HG03521 (cell line): ENCODE measurements around the gene HS3ST1.

Source experiments
- ATAC-seq: cut with Tn5 transposase; IDR thresholded peaks from one replicate; pipeline ENCODE4 v1.9.1; 2021; ENCODE audit warnings: mild to moderate bottlenecking, moderate library complexity; ENCODE audit not compliant: unreplicated experiment

The HS3ST1 gene

GRCh38 chr4:11435557-11435956 lies 6.9 kb upstream of the HS3ST1 start:
- ATAC-seq, result no peak

DNA sequence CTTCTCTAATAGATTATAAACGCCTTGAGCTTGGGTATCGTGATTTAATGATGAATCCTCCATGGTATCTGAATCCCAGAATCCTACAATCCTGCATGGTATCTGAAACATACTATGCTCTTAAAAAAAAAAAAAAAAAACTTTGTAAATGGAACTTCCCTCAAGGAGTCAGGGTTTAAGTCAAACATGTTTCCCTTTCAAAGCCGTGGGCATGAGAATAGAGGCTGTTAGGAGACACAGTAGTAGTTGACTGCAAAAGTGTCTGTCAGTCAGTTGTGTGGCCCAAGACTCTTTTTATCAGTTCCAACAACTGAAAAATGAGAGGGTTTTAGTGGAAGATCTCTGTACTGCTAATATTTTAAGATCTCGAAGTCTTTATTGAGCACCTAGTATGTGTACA lies 2.4 kb upstream of the HS3ST1 start:
- ATAC-seq, result no peak

DNA sequence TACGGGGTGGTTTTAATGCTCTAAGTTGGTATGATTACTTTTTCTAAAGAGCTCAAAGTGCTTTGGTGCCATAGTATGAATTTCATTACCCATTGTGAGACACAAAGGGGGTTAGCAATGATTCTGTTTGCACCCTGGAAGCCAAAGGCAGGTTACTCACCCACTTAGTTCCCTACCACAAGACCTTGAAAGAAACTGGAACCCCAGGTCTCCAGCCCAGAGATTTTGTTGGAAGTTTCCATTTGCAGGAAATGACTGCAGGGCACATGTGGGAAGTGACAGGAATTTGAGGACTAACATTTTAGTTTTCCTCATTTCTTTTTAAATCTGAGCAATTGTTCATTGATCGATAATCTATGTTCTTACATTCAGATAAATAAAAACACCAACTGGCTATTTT lies 1.8 kb upstream of the HS3ST1 start:
- ATAC-seq, result no peak

GRCh38 chr4:11429699-11430045 lies 978 bp upstream of the HS3ST1 start:
- ATAC-seq, result no peak

DNA sequence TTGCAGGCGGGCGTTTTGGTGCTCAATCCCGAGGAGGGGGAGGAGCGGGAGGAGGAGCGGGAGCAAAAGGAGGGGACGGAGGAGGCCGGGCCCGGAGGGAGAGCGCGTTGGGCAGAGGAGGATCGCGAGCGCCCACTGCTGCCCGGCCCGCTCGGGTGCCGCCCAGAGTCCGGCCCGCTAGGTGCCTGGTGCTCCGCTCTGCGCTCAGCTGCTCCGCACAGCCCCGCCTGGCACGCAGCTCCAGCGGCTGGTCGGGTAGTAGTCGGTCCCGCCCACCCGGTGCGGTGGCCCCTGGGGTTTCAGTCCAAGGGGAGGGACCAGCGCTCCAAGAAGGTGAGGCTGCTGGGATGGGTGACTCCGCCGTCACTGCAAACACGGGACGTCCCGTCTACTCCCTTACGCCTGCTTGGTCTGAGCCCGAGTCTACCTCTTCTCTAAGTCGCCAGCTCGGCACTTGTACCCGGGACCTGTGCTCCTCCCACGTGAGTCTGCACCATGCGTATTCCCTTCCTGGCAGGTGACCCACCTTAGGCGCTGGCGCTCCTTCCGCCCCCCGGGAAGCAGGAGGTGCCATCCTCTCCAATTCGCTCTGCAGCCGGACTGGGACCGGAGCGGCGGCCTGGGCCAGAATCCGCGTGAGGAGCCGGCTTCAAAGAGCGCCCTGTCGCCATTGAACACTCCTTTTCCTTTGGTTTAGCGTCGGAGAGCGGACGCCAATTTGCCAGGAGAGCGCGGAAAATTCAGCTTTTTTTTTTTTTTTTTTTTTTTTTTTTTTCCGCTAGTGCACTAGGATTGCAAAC lies 405 bp upstream of the HS3ST1 start:
- ATAC-seq, result peak; percentile 69

- no peak for ATAC-seq
These were observed 1.3 kb downstream of the HS3ST1 start for GRCh38 chr4:11427121-11427996.

GRCh38 chr4:11426731-11427120 lies 2.0 kb downstream of the HS3ST1 start:
- ATAC-seq, result no peak

- no peak for ATAC-seq
These were observed 2.7 kb downstream of the HS3ST1 start for GRCh38 chr4:11426003-11426402.

DNA sequence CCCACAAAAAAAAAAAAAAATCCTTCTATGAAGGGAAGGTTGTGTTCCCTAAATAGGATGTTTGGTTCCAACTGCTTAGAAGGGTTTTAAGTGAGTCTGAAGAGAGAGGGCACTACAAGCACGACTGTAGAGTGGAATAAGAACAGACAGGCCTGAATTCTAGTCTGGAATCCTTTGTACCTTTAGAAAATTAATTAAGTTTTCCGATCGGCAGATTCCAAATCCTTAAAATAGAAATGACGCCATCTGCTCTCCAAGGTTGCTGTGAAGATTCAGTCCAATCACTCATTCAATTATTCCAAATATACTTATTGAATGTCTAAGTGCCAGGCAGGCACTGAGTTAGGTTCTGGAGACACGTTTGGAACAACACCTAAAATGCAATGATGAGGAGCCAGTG lies 3.8 kb downstream of the HS3ST1 start:
- no peak for ATAC-seq

GRCh38 chr4:11424000-11424399 lies 4.7 kb downstream of the HS3ST1 start:
- no peak for ATAC-seq

- no peak for ATAC-seq
These were observed 5.2 kb downstream of the HS3ST1 start for GRCh38 chr4:11423465-11423864.

GRCh38 chr4:11421116-11421515 lies 7.6 kb downstream of the HS3ST1 start:
- no peak for ATAC-seq

DNA sequence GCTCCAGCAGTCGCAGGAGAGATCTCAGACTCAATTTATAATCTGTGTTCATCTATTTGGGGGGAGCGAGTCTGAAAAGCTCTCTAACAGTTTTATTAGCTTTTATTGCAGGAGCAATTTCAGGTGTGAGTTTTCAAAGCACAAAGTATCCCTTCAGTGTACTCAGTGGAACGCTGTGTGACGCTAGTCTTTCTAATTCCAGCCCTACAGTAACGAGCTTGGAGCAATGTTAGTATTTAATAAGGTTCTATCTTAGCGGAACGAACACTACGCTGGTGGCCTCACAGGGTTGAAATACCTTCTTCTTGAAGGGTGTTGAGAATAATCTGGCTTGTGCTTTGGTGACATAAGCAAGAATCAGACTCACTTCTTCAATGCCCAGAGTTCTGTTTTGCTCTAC lies 8.4 kb downstream of the HS3ST1 start:
- no peak for ATAC-seq

GRCh38 chr4:11418610-11419009 lies 10.1 kb downstream of the HS3ST1 start:
- ATAC-seq, result no peak

DNA sequence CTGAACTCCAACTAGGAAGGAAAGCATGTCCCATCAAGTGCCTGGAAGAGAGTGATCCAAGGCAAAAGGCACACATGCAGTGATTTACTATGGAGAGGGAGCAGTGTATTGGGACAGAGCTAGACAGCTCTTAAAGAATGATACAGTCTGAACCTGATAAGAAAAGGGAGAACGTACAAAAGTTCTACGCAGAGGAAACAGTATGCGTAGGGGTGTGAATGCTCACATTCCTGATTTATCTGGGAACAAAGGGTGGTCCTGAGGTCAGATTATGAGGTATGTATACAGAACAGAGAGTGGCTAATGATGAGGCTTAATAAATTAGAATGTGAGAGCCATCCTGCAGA lies 12.0 kb downstream of the HS3ST1 start:
- no peak for ATAC-seq

DNA sequence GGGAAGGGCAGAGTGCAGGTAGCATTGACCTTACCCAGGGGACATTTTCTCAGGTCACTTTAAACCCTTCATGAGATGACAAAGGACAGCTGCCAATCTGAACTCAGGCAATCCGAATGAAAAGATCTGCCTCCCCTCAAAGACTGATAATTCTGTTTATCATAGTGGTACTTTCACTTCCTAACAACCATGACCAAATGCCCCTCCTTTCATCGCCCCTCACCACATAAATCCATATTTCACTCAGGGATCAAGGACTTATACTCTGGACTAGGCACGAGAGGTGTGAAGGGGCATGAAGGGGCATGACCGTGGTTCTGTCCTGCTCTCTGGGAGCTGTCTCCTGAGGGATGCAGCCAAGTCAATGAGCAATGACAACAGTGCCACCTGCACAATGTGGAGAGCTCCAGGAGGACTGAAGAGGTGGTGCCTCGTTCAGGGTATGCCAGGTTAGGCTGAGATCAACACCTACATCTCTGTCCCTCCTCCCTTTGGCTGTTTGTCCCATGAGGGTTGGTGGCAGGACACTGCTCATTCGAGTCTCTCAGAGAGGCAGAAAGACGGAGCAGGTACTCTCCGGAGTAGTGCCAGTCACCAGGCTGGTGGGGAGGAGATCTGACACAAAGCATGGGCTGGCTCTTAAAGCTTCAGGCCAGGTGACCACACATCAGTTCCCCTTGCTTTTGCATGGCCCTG lies 12.5 kb downstream of the HS3ST1 start:
- ATAC-seq, result no peak

DNA sequence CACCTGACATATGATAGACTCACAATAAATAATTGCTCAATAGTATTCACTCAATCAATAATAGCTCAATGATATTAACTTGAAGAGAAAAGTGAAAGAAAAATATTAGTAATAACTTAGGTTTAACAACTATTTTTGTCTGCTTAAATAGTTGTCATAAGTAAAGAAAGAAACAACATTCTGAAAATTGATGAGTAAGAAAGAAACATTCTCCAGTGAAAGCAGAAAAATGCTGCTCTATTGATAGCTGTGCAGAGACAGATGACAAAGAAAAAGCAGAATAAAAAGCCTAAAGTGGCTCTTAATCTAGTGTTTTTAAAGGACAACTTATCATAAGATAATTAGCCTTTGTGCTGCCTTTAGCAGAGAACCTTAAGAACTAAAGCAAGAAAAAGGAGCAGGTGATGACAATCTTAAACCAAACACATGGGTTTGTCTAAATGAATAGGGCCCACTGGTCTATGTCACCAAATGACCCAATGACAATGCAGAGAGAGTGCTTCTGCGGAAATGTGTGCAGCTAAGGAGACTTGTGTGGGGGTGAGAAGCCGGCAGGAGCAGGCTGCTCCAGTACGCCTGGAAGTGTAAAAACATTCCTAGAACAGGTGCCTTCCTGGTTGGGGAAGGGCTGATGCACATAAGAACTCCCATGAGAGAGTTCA lies 13.2 kb downstream of the HS3ST1 start:
- no peak for ATAC-seq

DNA sequence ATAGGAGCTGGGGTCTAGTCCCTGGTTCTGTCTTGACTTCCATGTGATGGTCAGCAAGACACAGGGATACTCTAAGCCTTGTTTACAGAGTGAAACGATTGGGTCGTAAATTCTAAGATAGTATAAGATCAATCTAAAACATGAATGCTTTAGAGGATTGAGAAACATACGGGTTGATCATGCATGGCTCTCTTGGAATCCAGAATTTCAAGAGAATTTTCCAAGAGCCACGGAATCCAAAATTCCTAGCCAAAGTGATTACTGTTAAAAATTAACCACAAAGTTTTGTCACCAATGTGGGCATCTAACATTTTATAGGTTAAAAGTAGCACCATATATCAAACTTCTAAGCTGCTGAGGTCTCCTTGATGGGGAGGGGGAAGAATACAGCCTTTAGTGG lies 16.5 kb downstream of the HS3ST1 start:
- no peak for ATAC-seq

- no peak for ATAC-seq
These were observed 19.1 kb downstream of the HS3ST1 start for GRCh38 chr4:11409632-11410031.

- ATAC-seq, result no peak
These were observed 20.3 kb downstream of the HS3ST1 start for GRCh38 chr4:11408233-11408967.

DNA sequence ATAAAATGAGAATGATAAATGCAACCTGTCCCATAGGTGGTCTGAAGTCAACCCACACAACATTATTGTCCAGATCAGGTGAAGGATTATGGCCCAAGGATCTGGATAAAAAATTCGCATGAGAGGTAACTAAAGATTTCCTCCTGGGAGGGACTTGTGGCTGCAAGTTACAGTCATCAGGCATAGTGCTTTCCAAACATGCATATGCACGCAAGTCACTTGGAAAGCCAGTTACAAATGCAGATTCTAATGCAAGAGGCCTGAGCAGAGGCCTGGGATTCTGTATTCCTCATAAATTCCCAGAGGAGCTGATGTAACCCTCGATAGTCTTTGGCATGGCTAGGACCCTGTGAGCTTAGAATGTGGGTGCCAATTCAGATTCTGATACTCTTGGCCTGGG lies 21.1 kb downstream of the HS3ST1 start:
- ATAC-seq, result no peak
